IMR-90 (cell line): ENCODE data around the gene SH3RF1. TPM values are rescaled to one million over a fixed set of nuclear protein-coding genes. Genes with fewer than 3 reads are reported as not detected.

Experiments used
- ATAC-seq: fragments of 200-7000 bp; cut with Tn5 transposase; 2 replicates; pipeline ENCODE4 v1.9.1; 2020; ENCODE audit warnings: low read depth, mild to moderate bottlenecking, moderate library complexity
- BruUV-seq: library from RNA; stranded (reverse); fragments of 400-500 nt; replicated peaks from 2 replicates; lab custom pipeline; 2021; lab: Mats Ljungman, UMichigan
- CTCF ChIA-PET: fragments of 300-600 bp; formaldehyde crosslinking; extraction: SDS; loops from one replicate; lab custom pipeline; 2021; ENCODE audit warnings: antibody characterized with exemption; lab: Yijun Ruan, JAX
- POLR2A ChIA-PET: fragments of 300-600 bp; sonication (Branson Sonifier 250); formaldehyde crosslinking; loops from one replicate; lab custom pipeline; 2022; ENCODE audit warnings: antibody characterized with exemption; ENCODE audit not compliant: unreplicated experiment; lab: Charles Lee
- DNase-seq: peaks from one replicate; pipeline ENCODE4 v3.0.0; 2013
- H2AFZ ChIP-seq: replicated peaks from 2 replicates; pipeline ENCODE3; 2013; ENCODE audit warnings: low read length, mild to moderate bottlenecking; ENCODE audit not compliant: poor library complexity
- H2AK5ac ChIP-seq: 2 replicates; pipeline ENCODE4 v1.6.1; 2013; ENCODE audit warnings: low read depth, low read length, inconsistent platforms
- H2AK9ac ChIP-seq: replicated peaks from 2 replicates; pipeline ENCODE3; 2013; ENCODE audit warnings: mild to moderate bottlenecking, low read depth, low read length, moderate library complexity; ENCODE audit not compliant: poor library complexity
- H2BK120ac ChIP-seq: 2 replicates; pipeline ENCODE4 v1.6.1; 2013; ENCODE audit warnings: low read depth, low read length, inconsistent platforms
- H2BK15ac ChIP-seq: 3 replicates; pipeline ENCODE4 v1.6.1; 2013; ENCODE audit warnings: low read depth, low read length, inconsistent platforms
- H2BK20ac ChIP-seq: 2 replicates; pipeline ENCODE4 v1.6.1; 2013; ENCODE audit warnings: low read depth, mild to moderate bottlenecking, inconsistent platforms, low read length, moderate library complexity
- H2BK5ac ChIP-seq: 2 replicates; pipeline ENCODE4 v1.6.1; 2013; ENCODE audit warnings: mild to moderate bottlenecking, low read depth, low read length, inconsistent platforms; ENCODE audit not compliant: poor library complexity, severe bottlenecking
- H3K14ac ChIP-seq: replicated peaks from 2 replicates; pipeline ENCODE4 v1.6.1; 2013; ENCODE audit warnings: low read depth, low read length, inconsistent platforms
- H3K18ac ChIP-seq: 2 replicates; pipeline ENCODE4 v1.6.1; 2013; ENCODE audit warnings: low read depth, low read length, control low read depth
- H3K23ac ChIP-seq: 2 replicates; pipeline ENCODE4 v1.6.1; 2013; ENCODE audit warnings: low read depth, low read length, inconsistent platforms
- H3K27ac ChIP-seq: 2 replicates; pipeline ENCODE4 v1.5.1; 2013; ENCODE audit warnings: mild to moderate bottlenecking, control low read depth, low read length; ENCODE audit not compliant: insufficient read depth
- H3K27me3 ChIP-seq: 2 replicates; pipeline ENCODE4 v1.6.1; 2013; ENCODE audit warnings: low read length; ENCODE audit not compliant: control insufficient read depth, insufficient read depth
- H3K36me3 ChIP-seq: 2 replicates; pipeline ENCODE4 v1.6.1; 2013; ENCODE audit warnings: low read length, mixed read lengths; ENCODE audit not compliant: control insufficient read depth, insufficient read depth
- H3K4ac ChIP-seq: 2 replicates; pipeline ENCODE4 v1.6.1; 2013; ENCODE audit warnings: low read depth, low read length, inconsistent platforms
- H3K4me1 ChIP-seq: 2 replicates; pipeline ENCODE4 v1.6.1; 2013; ENCODE audit warnings: low read length, mixed read lengths; ENCODE audit not compliant: control insufficient read depth, insufficient read depth
- H3K4me2 ChIP-seq: 2 replicates; pipeline ENCODE4 v1.6.1; 2013; ENCODE audit warnings: low read depth, mild to moderate bottlenecking, control low read depth, low read length, moderate library complexity
- H3K4me3 ChIP-seq: 2 replicates; pipeline ENCODE4 v1.5.1; 2013; ENCODE audit warnings: low read depth, mild to moderate bottlenecking, control low read depth, low read length, moderate library complexity; ENCODE audit not compliant: insufficient read depth
- H3K56ac ChIP-seq: 2 replicates; pipeline ENCODE4 v1.6.1; 2013; ENCODE audit warnings: low read length, inconsistent platforms; ENCODE audit not compliant: insufficient read depth; ENCODE audit errors: extremely low read depth
- H3K79me1 ChIP-seq, 2 experiments: 2 replicates each; pipeline ENCODE4 v1.6.1; 2013; ENCODE audit warnings: low read length in 2 of 2, inconsistent platforms in 1 of 2, low read depth in 1 of 2
- H3K9ac ChIP-seq: 2 replicates; pipeline ENCODE4 v1.6.1; 2013; ENCODE audit warnings: low read depth, low read length, control low read depth
- H3K9me1 ChIP-seq: 2 replicates; pipeline ENCODE4 v1.6.1; 2013; ENCODE audit warnings: low read length, inconsistent platforms; ENCODE audit not compliant: insufficient read depth
- H3K9me3 ChIP-seq: 2 replicates; pipeline ENCODE4 v1.6.1; 2013; ENCODE audit warnings: low read length; ENCODE audit not compliant: control insufficient read depth, insufficient read depth
- H4K20me1 ChIP-seq: 2 replicates; pipeline ENCODE4 v1.6.1; 2013; ENCODE audit warnings: low read length, inconsistent platforms; ENCODE audit not compliant: insufficient read depth
- H4K5ac ChIP-seq: 2 replicates; pipeline ENCODE4 v1.6.1; 2013; ENCODE audit warnings: mild to moderate bottlenecking, low read depth, low read length, control low read depth
- H4K8ac ChIP-seq, 2 experiments: 2 replicates each; pipeline ENCODE4 v1.6.1; 2013; ENCODE audit warnings: low read depth in 2 of 2, low read length in 2 of 2, control low read depth in 1 of 2, inconsistent platforms in 1 of 2
- H4K91ac ChIP-seq: 2 replicates; pipeline ENCODE4 v1.6.1; 2013; ENCODE audit warnings: low read depth, low read length, inconsistent platforms; ENCODE audit not compliant: insufficient read depth
- BHLHE40 ChIP-seq: fragments of 150-350 bp; IDR thresholded peaks from 2 replicates; pipeline ENCODE4 v1.6.1; 2016; ENCODE audit warnings: mild to moderate bottlenecking, low read depth, low read length
- ELK1 ChIP-seq: fragments of 150-350 bp; IDR thresholded peaks from 2 replicates; pipeline ENCODE4 v1.6.1; 2016; ENCODE audit warnings: low read depth, mild to moderate bottlenecking, low read length, moderate library complexity, borderline replicate concordance
- FOS ChIP-seq: fragments of 150-350 bp; IDR thresholded peaks from 2 replicates; pipeline ENCODE4 v1.6.1; 2016; ENCODE audit warnings: low read depth, low read length
- MAZ ChIP-seq: IDR thresholded peaks from 2 replicates; pipeline ENCODE4 v1.6.1; 2012; ENCODE audit warnings: low read depth, mild to moderate bottlenecking, low read length, improper control_type of control experiment, moderate library complexity, borderline replicate concordance
- RFX5 ChIP-seq: IDR thresholded peaks from 2 replicates; pipeline ENCODE4 v1.8.0; 2012; ENCODE audit warnings: low read depth, mild to moderate bottlenecking, low read length, moderate library complexity
- SMC3 ChIP-seq: fragments of 150-350 bp; IDR thresholded peaks from 2 replicates; pipeline ENCODE4 v1.6.1; 2016; ENCODE audit warnings: low read depth, mild to moderate bottlenecking, antibody characterized with exemption, low read length, moderate library complexity
- WGBS, 2 experiments: methylation state at CpG; one replicate each; pipeline versions ENCODE4 v1.1.5 to v1.1.7; 2013; ENCODE audit warnings: missing lambda C conversion rate in 2 of 2; ENCODE audit not compliant: insufficient read length in 1 of 2; ENCODE audit errors: extremely low coverage in 2 of 2; 5-methylcytosine and 5-hydroxymethylcytosine counted together
- dilution Hi-C: fragments of 300-500 bp; cut with HindIII; formaldehyde crosslinking; loops from one replicate; pipeline ENCODE4 v1.14.3; 2018; ENCODE audit warnings: low sequenced_read_pairs; ENCODE audit not compliant: unreplicated experiment
- in situ Hi-C: fragments of 300-500 bp; cut with MboI; formaldehyde crosslinking; loops from 3 replicates; pipeline ENCODE4 v1.14.3; 2019; ENCODE audit warnings: low sequenced_read_pairs, inconsistent platforms, mixed read lengths
- intact Hi-C: fragments of 100-400 bp; cut with micrococcal nuclease; formaldehyde crosslinking; loops from 2 replicates; pipeline ENCODE4 v1.10.0; 2022
- polyA plus RNA-seq, 3 experiments: library from polyadenylated mRNA; depleted of rRNA; stranded (reverse); fragments of >200 nt; gene quantifications; 2 replicates each; pipeline ENCODE4 v1.2.3, GENCODE V29; 2012; ENCODE audit warnings: low replicate concordance in 1 of 3
- total RNA-seq: library from RNA; depleted of rRNA; stranded (reverse); fragments of >200 nt; gene quantifications from 2 replicates; pipeline ENCODE4 v1.2.3, GENCODE V29; 2012

Gene SH3RF1
- total and polyA plus RNA-seq, 2 of the 4 experiments (the other 2 are of a cell fraction) = 22.0 to 29.8 TPM

- WGBS, 2 experiments = no CpG with 5 or more reads among the region's 4 CpGs
- Histone ChIP-seq H3K23ac (peak overlapping the region; percentile 31; the same call in 1 of the 2 replicates), H3K18ac (no peak overlapping the region), H2AFZ (no peak overlapping the region), H2BK5ac (peak overlapping the region; percentile 20), H4K91ac (no peak overlapping the region), H3K4ac (no peak overlapping the region), H4K20me1 (peaks cover 4% of the 10 kb centered on the region; the same call in 1 of the 2 replicates), H3K9me3 (no peaks in the 10 kb centered on the region), H3K4me1 (peaks cover 9% of the 10 kb centered on the region), H3K14ac (no peak overlapping the region), H3K79me1 (peaks cover 45% of the 10 kb centered on the region in 2 experiments), H3K9me1 (peaks cover 8% of the 10 kb centered on the region), H4K8ac (no peak overlapping the region), H2AK5ac (no peak overlapping the region), H4K5ac (no peak overlapping the region; the same call in 1 of the 2 replicates), H3K4me2 (no peak overlapping the region), H2BK15ac (no peak overlapping the region), H2AK9ac (no peak overlapping the region), H2BK120ac (no peak overlapping the region), H3K27ac (no peak overlapping the region), H3K56ac (no peak overlapping the region), H3K4me3 (no peak overlapping the region), H3K27me3 (no peaks in the 10 kb centered on the region), H3K36me3 (peaks cover 27% of the 10 kb centered on the region), H3K9ac (no peak overlapping the region), H2BK20ac (no peak overlapping the region)
- BruUV-seq = no TSS peak
- POLR2A ChIA-PET = no interaction called here
- TF ChIP-seq FOS (no peak), BHLHE40 (no peak), MAZ (no peak), ELK1 (no peak), SMC3 (no peak), RFX5 (no peak)
- DNase-seq = no peak
- CTCF ChIA-PET = interaction anchor here (1.0 kb wide), 1 partner anchor 11 kb away, joined by 3 read pairs; no protein-coding TSS in a partner anchor
- intact Hi-C loops = no loop called here
- dilution Hi-C loops = no loop called here
- ATAC-seq = no peak
- in situ Hi-C loops = no loop called here
These were observed 174.5 kb downstream of the SH3RF1 start for GRCh38 chr4:169096221-169096620.
